ENCODE data around the gene SMURF1. TPM values are rescaled to one million over a fixed set of nuclear protein-coding genes. Genes with fewer than 3 reads are reported as not detected.

Gene SMURF1
- total RNA-seq, 1 donor from 2014 or later, result 34.4 TPM

- Mint-ChIP-seq H3K36me3 (no peaks in the 10 kb centered on the region), H3K9me3 (peaks cover 8% of the 10 kb centered on the region), H3K27ac (no peak overlapping the region), H3K4me1 (no peaks in the 10 kb centered on the region), H3K27me3 (ENCODE audit: low read depth) (peaks cover 6% of the 10 kb centered on the region), H3K4me3 (no peak overlapping the region)
- TF ChIP-seq CTCF (IDR thresholded peaks at IDR 0.05; ENCODE audit: unreplicated experiment), result no peak
- DNase-seq (ENCODE audit: low spot score in 2 of 2, unreplicated experiment in 2 of 2), result no peak
Measured at GRCh38 chr7:99155211-99155610, 11.3 kb upstream of the SMURF1 start.

DNA sequence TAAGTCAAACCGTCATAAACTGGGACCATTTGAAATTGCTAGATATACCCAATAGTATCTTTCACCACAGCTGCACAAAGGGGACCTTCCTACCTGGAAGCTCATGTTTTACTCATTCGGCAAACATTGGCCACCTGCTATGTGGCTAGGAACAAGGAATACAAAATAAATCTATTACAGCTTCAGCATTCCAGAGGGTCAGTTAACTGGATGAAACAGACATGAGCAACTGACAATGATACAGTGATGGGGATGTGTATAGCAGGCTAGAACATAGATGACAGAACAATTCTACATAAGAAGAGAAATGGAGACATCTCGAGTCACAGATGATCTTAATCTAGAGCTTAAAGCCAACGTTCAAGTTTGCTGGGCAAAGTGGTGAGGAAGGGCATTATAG, 3.1 kb upstream of the SMURF1 start:
- Mint-ChIP-seq H3K9me3 (no peaks in the 10 kb centered on the region), H3K4me3 (no peak overlapping the region), H3K4me1 (peaks cover 8% of the 10 kb centered on the region), H3K36me3 (no peaks in the 10 kb centered on the region), H3K27me3 (ENCODE audit: low read depth) (no peaks in the 10 kb centered on the region), H3K27ac (no peak overlapping the region)
- no peak for TF ChIP-seq CTCF (IDR thresholded peaks at IDR 0.05; ENCODE audit: unreplicated experiment)
- DNase-seq (ENCODE audit: low spot score in 2 of 2, unreplicated experiment in 2 of 2), result no peak

DNA sequence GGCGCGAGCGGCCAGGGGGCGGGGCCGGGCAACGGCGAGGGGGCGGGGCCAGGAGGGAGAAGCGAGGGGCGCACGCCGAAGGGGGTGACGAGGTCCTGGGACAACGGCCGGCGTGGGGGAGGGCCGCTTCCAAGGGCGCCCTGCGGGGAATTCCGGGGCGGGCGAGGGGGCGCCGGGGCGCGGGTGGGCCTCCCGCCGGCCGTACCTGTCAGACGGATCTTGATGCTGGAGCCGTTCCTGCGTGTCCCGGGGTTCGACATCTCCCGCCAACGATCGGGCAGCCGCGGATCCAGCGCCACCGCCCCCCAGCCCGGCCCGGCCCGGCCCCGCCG, 421 bp downstream of the SMURF1 start:
- peaks cover 37% of the 10 kb centered on the region for H3K4me1 Mint-ChIP-seq

DNA sequence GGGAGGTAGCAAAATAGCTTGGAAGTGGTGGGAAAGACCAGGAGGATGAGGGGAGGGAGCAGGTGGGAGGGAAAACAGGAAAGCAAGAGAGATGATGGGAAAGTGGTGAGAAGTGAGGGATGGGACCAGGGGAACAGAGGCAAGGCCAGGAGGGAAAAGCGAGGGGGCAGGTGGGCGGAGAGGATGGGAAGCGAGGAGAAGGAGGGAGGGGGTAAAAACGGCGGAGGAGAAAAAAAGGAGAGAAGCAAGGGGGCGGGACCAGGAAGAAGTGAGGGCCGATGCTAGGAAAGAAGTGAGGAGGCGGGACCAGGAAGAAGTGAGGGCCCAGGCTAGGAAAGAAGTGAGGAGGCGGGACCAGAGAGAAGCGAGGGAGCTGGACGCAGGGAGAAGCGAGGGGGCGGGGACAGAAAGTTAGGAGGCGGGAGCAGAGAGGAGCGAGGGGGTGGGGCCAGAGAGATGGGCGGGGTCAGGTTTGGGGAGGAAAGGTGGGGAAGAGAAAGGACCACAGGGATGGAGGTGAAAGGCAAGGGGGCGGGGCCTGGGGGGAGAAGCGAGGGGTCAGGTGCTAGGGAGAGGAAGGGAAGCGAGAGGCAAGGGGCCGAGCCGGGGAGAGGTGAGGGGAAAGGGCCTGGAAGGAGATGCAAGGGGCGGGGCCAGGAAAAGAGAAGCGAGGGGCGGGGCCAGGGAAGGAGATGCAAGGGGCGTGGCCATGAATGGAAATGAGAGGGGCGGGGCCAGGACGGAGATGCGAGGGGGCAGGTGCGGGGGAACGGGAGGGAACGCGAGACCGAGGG, 984 bp downstream of the SMURF1 start:
- Mint-ChIP-seq H3K9me3 (no peaks in the 10 kb centered on the region), H3K36me3 (no peaks in the 10 kb centered on the region), H3K27ac (peak overlapping the region; percentile 87), H3K4me3 (peak overlapping the region; percentile 82), H3K4me1 (peaks cover 43% of the 10 kb centered on the region), H3K27me3 (ENCODE audit: low read depth) (no peaks in the 10 kb centered on the region)
- peak; percentile 96 to 98 for DNase-seq (ENCODE audit: low spot score in 2 of 2, unreplicated experiment in 2 of 2)
- TF ChIP-seq CTCF (IDR thresholded peaks at IDR 0.05; ENCODE audit: unreplicated experiment), result no peak

More for the DNA sequence above, 421 bp downstream of the SMURF1 start:
- Mint-ChIP-seq H3K4me3 (peak overlapping the region; percentile 82), H3K27ac (no peak overlapping the region), H3K9me3 (no peaks in the 10 kb centered on the region), H3K36me3 (no peaks in the 10 kb centered on the region), H3K27me3 (ENCODE audit: low read depth) (no peaks in the 10 kb centered on the region)
- no peak for DNase-seq (ENCODE audit: low spot score in 2 of 2, unreplicated experiment in 2 of 2)
- TF ChIP-seq CTCF (IDR thresholded peaks at IDR 0.05; ENCODE audit: unreplicated experiment), result no peak

- TF ChIP-seq CTCF (IDR thresholded peaks at IDR 0.05; ENCODE audit: unreplicated experiment), result no peak
- peak; percentile 49 to 75 for DNase-seq (ENCODE audit: low spot score in 2 of 2, unreplicated experiment in 2 of 2)
- Mint-ChIP-seq H3K4me1 (peaks cover 51% of the 10 kb centered on the region), H3K27ac (peak overlapping the region; percentile 99), H3K4me3 (peak overlapping the region; percentile 82), H3K9me3 (no peaks in the 10 kb centered on the region), H3K27me3 (ENCODE audit: low read depth) (no peaks in the 10 kb centered on the region), H3K36me3 (no peaks in the 10 kb centered on the region)
Measured at GRCh38 chr7:99141841-99142726, 1.8 kb downstream of the SMURF1 start.
